ENCODE data around the gene CHD6.

- TF ChIP-seq CTCF (conservative IDR thresholded peaks at IDR 0.05 in 1 of 2, IDR thresholded peaks at IDR 0.05 in 1 of 2; ENCODE audit: extremely low read depth in 1 of 2, insufficient read depth in 1 of 2, low read depth in 1 of 2, low read length in 2 of 2) (no peak), EZH2 (IDR thresholded peaks at IDR 0.05; ENCODE audit: borderline replicate concordance, low read length) (no peak)
Observed at GRCh38 chr20:41352666-41353065, 265.5 kb downstream of the CHD6 start.

Data from mammary epithelial cell (primary cell).